B cell (primary cell): ENCODE measurements around the gene ATP11A.

Source experiments
- CTCF ChIP-seq: fragments of 200-600 bp; IDR thresholded peaks from one replicate; pipeline ENCODE4 v1.8.0; 2022; ENCODE audit warnings: antibody characterized with exemption, mild to moderate bottlenecking
- EZH2 ChIP-seq: IDR thresholded peaks from 2 replicates; pipeline ENCODE4 v1.6.1; 2012; ENCODE audit warnings: borderline replicate concordance, low read depth, mild to moderate bottlenecking, moderate library complexity, low read length; ENCODE audit not compliant: insufficient read depth, poor library complexity, severe bottlenecking

- TF ChIP-seq CTCF (no peak), EZH2 (no peak)
These were observed 101.2 kb downstream of the ATP11A start for GRCh38 chr13:112790735-112791641.
